ENCODE results near the gene CEP104. TPM values are rescaled to one million over a fixed set of nuclear protein-coding genes. Genes with fewer than 3 reads are reported as not detected.

CEP104 gene
- total and polyA plus RNA-seq, 2 donors (not counting 1 experiment from before 2014, with no cell fraction given), result 27.7 to 71.8 TPM

DNA sequence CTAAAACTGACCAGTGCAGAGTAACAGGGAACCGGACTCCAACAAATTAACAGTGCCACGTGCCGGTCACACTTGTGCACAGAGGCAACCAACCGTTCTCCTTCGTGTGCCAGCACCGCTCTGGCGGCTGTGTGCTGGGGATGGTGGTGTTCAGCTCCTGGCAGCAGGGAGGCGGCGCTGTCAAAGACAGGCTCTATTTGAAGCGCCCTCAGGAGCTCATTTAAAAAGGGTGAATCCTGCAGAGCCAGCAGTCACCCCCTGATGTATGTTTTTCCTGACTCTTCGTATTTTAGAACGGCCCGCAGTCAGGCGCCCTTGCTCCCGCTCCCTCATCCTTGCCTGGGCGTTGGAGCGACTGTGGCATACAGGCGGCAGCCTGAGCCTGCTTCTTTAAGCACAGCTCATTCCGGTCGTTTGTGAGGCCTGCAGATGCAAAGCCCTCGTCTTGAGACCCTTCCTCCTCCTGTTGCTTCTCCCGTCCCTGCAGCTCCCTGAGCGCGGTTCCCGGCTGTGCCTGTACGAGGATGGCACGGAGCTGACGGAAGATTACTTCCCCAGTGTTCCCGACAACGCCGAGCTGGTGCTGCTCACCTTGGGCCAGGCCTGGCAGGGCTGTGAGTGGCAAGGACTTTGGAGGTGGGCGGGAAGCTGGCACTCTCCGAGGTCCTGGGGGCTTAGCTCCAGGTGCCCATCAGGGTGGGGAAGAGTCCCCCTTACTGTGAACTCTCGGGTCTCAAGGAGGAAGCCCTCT is 1.4 kb upstream of the CEP104 start:
- 88% methylated on average over 34 of the region's 34 CpGs for WGBS (ENCODE audit: insufficient coverage)
- peak overlapping the region; percentile 98 for H3K4me2 ChIP-seq (replicated peaks; ENCODE audit: low read depth, low read length, poor library complexity, severe bottlenecking)
- H3K27me3 ChIP-seq (replicated peaks in 1 of 4; ENCODE audit: control extremely low read depth in 1 of 4, control insufficient read depth in 3 of 4, insufficient read depth in 4 of 4, low read length in 3 of 4), result no peaks in the 10 kb centered on the region
- peak; percentile 24 for DNase-seq
- CTCF ChIA-PET, result interaction anchor here (0.5 to 1.7 kb wide), 4 partner anchors 43 to 190 kb away, joined by 3 to 4 read pairs (median 3); no protein-coding TSS in a partner anchor
- H3K4me3 Mint-ChIP-seq, result peak overlapping the region; percentile 98
- H3K4me1 Mint-ChIP-seq, result peaks cover 31% of the 10 kb centered on the region
- POLR2A ChIA-PET, result interaction anchor here (1.0 to 2.6 kb wide), 2 partner anchors 15 to 42 kb away, joined by 3 to 14 read pairs; partner anchors contain the start of gene C1orf174
- no peaks in the 10 kb centered on the region for H3K9me3 Mint-ChIP-seq (ENCODE audit: insufficient read depth)
- no peak for ATAC-seq (ENCODE audit: low read depth)
- peak overlapping the region in 4 of 5 experiments; percentile 80 to 92 (median 86) for H3K4me3 ChIP-seq (ENCODE audit: control extremely low read depth in 1 of 5, extremely low read depth in 1 of 5, insufficient read depth in 1 of 5, low read depth in 2 of 5, low read length in 4 of 5)
- H3K36me3 ChIP-seq (replicated peaks in 1 of 2; ENCODE audit: control extremely low read depth in 1 of 2, control insufficient read depth in 1 of 2, extremely low read depth in 1 of 2, insufficient read depth in 2 of 2, low read length in 1 of 2), result peaks cover 2 to 9% of the 10 kb centered on the region in 2 experiments
- H3K27ac Mint-ChIP-seq, result peak overlapping the region; percentile 63
- peaks cover 65% of the 10 kb centered on the region for H3K79me2 ChIP-seq (ENCODE audit: control insufficient read depth, insufficient read depth, low read length)
- no peaks in the 10 kb centered on the region for H3K27me3 Mint-ChIP-seq
- peak overlapping the region; percentile 91 for H3K9ac ChIP-seq (ENCODE audit: low read length)
- intact Hi-C loops (cut with micrococcal nuclease), result loop anchor here (10.0 kb wide), 1 partner anchor 234 kb away; the partner anchor contains the start of gene TPRG1L
- peaks cover 20 to 24% of the 10 kb centered on the region in 2 donors for H3K4me1 ChIP-seq (ENCODE audit: control insufficient read depth in 2 of 2, insufficient read depth in 2 of 2, low read length in 2 of 2)
- no peaks in the 10 kb centered on the region for H3K9me3 ChIP-seq (ENCODE audit: control extremely low read depth in 1 of 3, control insufficient read depth in 2 of 3, insufficient read depth in 1 of 3, low read length in 2 of 3)
- peak overlapping the region; percentile 95 for H2AFZ ChIP-seq (ENCODE audit: insufficient read depth, low read depth, low read length, poor library complexity, severe bottlenecking)
- H4K20me1 ChIP-seq (ENCODE audit: control insufficient read depth, insufficient read depth, low read length, poor library complexity, severe bottlenecking), result peaks cover 60% of the 10 kb centered on the region
- H3K27ac ChIP-seq (ENCODE audit: low read length in 2 of 2), result no peak overlapping the region
- TF ChIP-seq EZH2 (IDR thresholded peaks at IDR 0.05; ENCODE audit: borderline replicate concordance, insufficient read depth, low read depth, low read length, poor library complexity, severe bottlenecking), result no peak
- TF ChIP-seq, protein P1, sequence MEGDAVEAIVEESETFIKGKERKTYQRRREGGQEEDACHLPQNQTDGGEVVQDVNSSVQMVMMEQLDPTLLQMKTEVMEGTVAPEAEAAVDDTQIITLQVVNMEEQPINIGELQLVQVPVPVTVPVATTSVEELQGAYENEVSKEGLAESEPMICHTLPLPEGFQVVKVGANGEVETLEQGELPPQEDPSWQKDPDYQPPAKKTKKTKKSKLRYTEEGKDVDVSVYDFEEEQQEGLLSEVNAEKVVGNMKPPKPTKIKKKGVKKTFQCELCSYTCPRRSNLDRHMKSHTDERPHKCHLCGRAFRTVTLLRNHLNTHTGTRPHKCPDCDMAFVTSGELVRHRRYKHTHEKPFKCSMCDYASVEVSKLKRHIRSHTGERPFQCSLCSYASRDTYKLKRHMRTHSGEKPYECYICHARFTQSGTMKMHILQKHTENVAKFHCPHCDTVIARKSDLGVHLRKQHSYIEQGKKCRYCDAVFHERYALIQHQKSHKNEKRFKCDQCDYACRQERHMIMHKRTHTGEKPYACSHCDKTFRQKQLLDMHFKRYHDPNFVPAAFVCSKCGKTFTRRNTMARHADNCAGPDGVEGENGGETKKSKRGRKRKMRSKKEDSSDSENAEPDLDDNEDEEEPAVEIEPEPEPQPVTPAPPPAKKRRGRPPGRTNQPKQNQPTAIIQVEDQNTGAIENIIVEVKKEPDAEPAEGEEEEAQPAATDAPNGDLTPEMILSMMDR (IDR thresholded peaks at IDR 0.05), result no peak

DNA sequence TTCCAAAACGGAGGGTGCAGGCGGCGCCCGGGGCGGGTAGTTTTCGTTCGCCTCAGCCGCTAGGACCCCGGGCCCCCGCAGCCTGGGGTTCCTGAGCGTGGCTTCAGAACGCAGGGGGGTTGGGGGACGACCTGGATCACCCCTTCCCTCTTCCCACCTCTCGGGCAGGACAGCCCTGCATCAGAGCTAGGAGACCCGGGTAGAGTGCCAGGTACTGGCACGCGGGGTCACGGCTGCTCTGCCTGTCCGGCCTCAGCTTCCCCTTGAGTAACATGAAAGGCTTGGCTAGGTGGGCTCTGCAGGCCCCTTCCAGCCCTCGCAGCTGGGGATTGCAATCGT is 749 bp upstream of the CEP104 start:
- TF ChIP-seq, protein P1 (IDR thresholded peaks at IDR 0.05), result no peak
- TF ChIP-seq EZH2 (IDR thresholded peaks at IDR 0.05; ENCODE audit: borderline replicate concordance, insufficient read depth, low read depth, low read length, poor library complexity, severe bottlenecking), result no peak
- H3K79me2 ChIP-seq (ENCODE audit: control insufficient read depth, insufficient read depth, low read length), result peaks cover 69% of the 10 kb centered on the region
- POLR2A ChIA-PET, result interaction anchor here (0.6 to 2.6 kb wide), 4 partner anchors 15 to 180 kb away, joined by 3 to 14 read pairs (median 3); partner anchors contain the start of gene C1orf174

More for the DNA sequence above, 749 bp upstream of the CEP104 start:
- H2AFZ ChIP-seq (ENCODE audit: insufficient read depth, low read depth, low read length, poor library complexity, severe bottlenecking), result peak overlapping the region; percentile 95
- intact Hi-C loops (cut with micrococcal nuclease), result loop anchor here (1.0 to 10.0 kb wide), 5 partner anchors 43 to 233 kb away; partner anchors contain the start of genes C1orf174, LRRC47, SMIM1 and TPRG1L
- peak overlapping the region; percentile 91 for H3K9ac ChIP-seq (ENCODE audit: low read length)
- peak overlapping the region; percentile 98 for H3K4me2 ChIP-seq (replicated peaks; ENCODE audit: low read depth, low read length, poor library complexity, severe bottlenecking)
- H3K36me3 ChIP-seq (replicated peaks in 1 of 2; ENCODE audit: control extremely low read depth in 1 of 2, control insufficient read depth in 1 of 2, extremely low read depth in 1 of 2, insufficient read depth in 2 of 2, low read length in 1 of 2), result peaks cover 0 to 8% of the 10 kb centered on the region in 2 experiments
- peak overlapping the region; percentile 55 to 92 (median 85) for H3K4me3 ChIP-seq (ENCODE audit: control extremely low read depth in 1 of 5, extremely low read depth in 1 of 5, insufficient read depth in 1 of 5, low read depth in 2 of 5, low read length in 4 of 5)
- CTCF ChIA-PET, result interaction anchor here (1.2 to 1.7 kb wide), 3 partner anchors 42 to 190 kb away, joined by 3 to 4 read pairs (median 4); partner anchors contain the start of gene C1orf174
- no peaks in the 10 kb centered on the region for H3K9me3 ChIP-seq (ENCODE audit: control extremely low read depth in 1 of 3, control insufficient read depth in 2 of 3, insufficient read depth in 1 of 3, low read length in 2 of 3)
- no peaks in the 10 kb centered on the region for H3K9me3 Mint-ChIP-seq (ENCODE audit: insufficient read depth)
- ATAC-seq (ENCODE audit: low read depth), result no peak
- H3K4me3 Mint-ChIP-seq, result peak overlapping the region; percentile 98
- no peak for DNase-seq
- H3K27ac ChIP-seq (ENCODE audit: low read length in 2 of 2), result peak overlapping the region in 1 of 2 donors; percentile 68
- no peak overlapping the region for H3K27ac Mint-ChIP-seq
- no peaks in the 10 kb centered on the region for H3K27me3 ChIP-seq (replicated peaks in 1 of 4; ENCODE audit: control extremely low read depth in 1 of 4, control insufficient read depth in 3 of 4, insufficient read depth in 4 of 4, low read length in 3 of 4)
- H3K4me1 ChIP-seq (ENCODE audit: control insufficient read depth in 2 of 2, insufficient read depth in 2 of 2, low read length in 2 of 2), result peaks cover 20 to 24% of the 10 kb centered on the region in 2 donors
- no peaks in the 10 kb centered on the region for H3K27me3 Mint-ChIP-seq
- WGBS (ENCODE audit: insufficient coverage), result 14% methylated on average over 18 of the region's 21 CpGs
- peaks cover 31% of the 10 kb centered on the region for H3K4me1 Mint-ChIP-seq
- H4K20me1 ChIP-seq (ENCODE audit: control insufficient read depth, insufficient read depth, low read length, poor library complexity, severe bottlenecking), result peaks cover 64% of the 10 kb centered on the region
